H1 (cell line): ENCODE data around the gene ASCC3.

Experiments used
- CREB1 ChIP-seq: IDR thresholded peaks from 2 replicates; pipeline ENCODE4 v1.6.1; 2012; ENCODE audit warnings: inconsistent platforms
- YY1 ChIP-seq: IDR thresholded peaks from 2 replicates; pipeline ENCODE4 v1.6.1; 2011; ENCODE audit warnings: low read depth, mild to moderate bottlenecking, low read length
- TF ChIP-seq, protein P1 (sequence below), 3 experiments: IDR thresholded peaks; 1 replicate in 2 of 3; 2 replicates in 1 of 3; pipeline versions ENCODE4 v1.5.1 to v1.6.1; 2011; ENCODE audit warnings: low read length in 3 of 3, mild to moderate bottlenecking in 3 of 3, inconsistent platforms in 2 of 3, low read depth in 1 of 3, moderate library complexity in 1 of 3; ENCODE audit not compliant: insufficient read depth in 1 of 3; ENCODE audit errors: control extremely low read depth in 1 of 3

DNA sequence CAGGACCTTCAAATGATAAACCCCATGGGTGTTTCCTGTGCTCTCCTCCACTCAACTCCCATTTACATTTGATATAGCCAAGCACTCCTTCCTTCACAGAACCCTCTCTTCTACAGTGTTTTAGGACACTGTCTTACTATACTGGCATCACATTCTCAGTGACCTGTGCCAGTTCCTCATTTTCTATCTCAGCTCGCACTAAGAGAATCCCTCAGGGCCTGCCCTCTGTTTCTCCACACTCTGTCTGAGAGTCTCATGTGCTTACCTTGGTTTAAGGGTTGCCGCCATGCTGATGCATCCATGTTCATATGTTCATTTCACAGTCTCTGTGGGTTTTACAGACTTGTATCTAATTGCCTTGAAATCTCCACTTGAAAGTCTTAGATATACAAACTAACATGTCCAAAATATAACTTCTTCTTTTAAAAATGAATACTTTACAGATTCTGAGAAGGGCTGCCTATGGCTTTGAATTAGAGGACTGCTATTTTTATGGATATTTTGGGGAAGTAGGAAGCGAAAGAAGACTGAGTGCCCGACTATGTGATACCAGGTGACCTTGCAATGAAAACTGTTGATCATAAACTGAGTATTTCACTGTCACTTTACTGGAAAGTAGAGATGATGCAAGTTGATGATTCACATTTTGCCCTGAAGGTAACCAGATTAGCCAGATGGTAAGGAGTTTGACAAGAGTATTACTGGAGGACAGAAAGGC is 263.3 kb downstream of the ASCC3 start:
- TF ChIP-seq CREB1 (no peak), YY1 (no peak)
- TF ChIP-seq, protein P1, sequence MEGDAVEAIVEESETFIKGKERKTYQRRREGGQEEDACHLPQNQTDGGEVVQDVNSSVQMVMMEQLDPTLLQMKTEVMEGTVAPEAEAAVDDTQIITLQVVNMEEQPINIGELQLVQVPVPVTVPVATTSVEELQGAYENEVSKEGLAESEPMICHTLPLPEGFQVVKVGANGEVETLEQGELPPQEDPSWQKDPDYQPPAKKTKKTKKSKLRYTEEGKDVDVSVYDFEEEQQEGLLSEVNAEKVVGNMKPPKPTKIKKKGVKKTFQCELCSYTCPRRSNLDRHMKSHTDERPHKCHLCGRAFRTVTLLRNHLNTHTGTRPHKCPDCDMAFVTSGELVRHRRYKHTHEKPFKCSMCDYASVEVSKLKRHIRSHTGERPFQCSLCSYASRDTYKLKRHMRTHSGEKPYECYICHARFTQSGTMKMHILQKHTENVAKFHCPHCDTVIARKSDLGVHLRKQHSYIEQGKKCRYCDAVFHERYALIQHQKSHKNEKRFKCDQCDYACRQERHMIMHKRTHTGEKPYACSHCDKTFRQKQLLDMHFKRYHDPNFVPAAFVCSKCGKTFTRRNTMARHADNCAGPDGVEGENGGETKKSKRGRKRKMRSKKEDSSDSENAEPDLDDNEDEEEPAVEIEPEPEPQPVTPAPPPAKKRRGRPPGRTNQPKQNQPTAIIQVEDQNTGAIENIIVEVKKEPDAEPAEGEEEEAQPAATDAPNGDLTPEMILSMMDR (IDR thresholded peaks at IDR 0.05; ENCODE audit: control extremely low read depth in 1 of 3, insufficient read depth in 1 of 3, low read depth in 1 of 3, low read length in 3 of 3): no peak
